Measurements from ENCODE around the gene THRSP.
"Not testable (repeated sequence)": the region's sequence is repeated elsewhere in the genome, so short reads cannot be mapped to it uniquely, and the experiment has no call there.

The THRSP gene

GRCh38 chr11:78039391-78039918, 24.2 kb upstream of the THRSP start:
- DNase-seq (ENCODE audit: low spot score) = no peak

DNA sequence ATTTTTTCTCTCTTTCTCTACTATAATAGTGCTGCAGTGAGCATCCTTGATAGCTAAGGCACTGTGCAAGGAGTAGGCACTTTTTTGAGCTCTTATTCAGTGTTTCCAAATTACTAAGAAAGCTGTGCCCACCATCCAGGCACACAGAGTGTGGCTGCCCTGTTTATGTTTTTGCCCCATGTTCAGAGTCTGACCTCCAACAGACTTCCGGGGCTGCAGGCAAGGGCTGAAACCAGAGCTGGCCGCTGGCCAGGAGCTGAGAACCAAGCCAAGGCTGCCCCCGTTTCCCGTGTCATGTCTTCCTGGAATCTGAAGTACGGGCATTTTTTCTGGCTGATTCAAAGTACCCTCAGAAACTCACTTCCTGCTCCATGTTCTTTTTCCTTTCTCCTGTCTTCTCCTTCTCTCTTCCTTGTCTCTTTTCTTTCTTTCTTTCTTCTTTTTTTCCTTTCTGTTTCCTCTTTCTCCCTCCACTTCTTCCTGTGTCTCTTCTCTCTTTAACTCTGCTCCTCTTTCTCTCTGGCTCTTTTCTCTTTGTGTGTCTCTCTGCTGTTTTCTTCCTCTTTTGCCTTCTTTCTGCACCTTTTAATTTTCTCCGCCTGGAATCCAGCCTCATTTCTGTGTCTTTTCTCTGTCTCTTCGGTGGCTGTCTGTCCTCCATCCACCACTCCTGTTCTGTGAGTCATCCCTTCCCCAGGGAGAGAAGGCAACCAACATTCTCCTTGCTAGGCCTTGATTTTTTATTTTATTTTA, 23.6 kb upstream of the THRSP start:
- DNase-seq (ENCODE audit: low spot score) = no peak

GRCh38 chr11:78040691-78041379, 22.8 kb upstream of the THRSP start:
- no peak for DNase-seq (ENCODE audit: low spot score)

- not testable (repeated sequence) for DNase-seq (ENCODE audit: low spot score)
Observed at GRCh38 chr11:78041380-78041719, 22.3 kb upstream of the THRSP start.

DNA sequence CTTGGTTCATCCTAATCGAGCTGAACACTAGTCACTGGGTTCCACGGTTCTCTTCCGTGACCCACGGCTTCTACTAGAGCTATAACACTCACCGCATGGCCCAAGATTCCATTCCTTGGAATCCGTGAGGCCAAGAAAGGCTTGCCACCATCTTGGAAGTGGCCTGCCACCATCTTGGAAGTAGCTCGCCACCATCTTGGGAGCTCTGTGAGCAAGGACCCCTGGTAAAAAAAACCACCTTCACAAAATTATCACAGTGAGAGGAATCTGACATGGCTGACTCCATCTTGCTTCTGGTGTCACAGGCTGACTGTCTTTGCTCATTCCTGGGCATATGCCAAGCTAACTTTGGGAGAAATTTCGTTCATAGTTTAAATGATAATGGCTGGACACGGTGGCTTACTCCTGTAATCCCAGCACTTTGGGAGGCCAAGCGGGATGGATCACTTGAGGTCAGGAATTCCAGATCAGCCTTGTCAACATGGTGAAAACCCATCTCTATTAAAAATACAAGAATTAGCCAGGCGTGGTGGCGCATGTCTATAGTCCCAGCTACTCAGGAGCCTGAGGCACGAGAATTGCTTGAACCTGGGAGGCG, 21.7 kb upstream of the THRSP start:
- DNase-seq (ENCODE audit: low spot score) = no peak

DNA sequence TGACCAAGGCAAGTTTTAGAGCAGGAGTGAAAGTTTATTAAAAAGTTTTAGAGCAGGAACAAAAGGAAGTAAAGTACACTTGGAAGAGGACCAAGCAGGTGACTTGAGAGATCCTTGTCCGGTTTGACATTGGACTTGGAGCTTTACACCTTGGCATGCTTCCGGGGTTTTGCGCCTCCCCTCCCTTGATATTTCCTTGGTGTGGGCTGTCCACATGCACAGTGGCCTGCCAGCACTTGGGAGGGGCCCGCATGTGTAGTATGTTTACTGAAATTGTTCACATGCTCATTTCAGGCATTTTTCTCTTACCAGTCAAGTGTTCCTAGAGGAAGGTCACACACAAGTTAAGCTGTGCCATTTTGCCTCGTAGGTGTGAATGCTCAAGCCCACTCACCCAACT, 19.0 kb upstream of the THRSP start:
- DNase-seq (ENCODE audit: low spot score) = no peak

- DNase-seq (ENCODE audit: low spot score) = peak; percentile 75
Observed at GRCh38 chr11:78045851-78046485, 17.7 kb upstream of the THRSP start.

DNA sequence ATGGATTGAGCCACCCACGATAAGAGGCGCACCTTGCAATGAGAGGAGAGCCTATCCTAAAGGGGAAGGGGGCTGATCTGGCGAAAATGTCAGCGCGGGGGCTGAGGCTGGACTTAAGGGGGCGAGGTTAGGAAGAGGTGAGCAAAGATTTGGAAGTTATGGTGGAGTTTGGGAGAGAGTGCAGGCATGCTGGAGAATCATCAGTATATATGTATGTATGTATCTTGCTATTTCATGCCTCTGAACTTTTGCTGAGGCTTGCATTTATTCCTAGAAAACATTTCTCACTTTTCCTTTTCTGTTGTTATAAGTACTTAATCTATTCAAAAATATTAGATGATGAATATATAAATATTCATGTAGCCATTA, 17.2 kb upstream of the THRSP start:
- no peak for DNase-seq (ENCODE audit: low spot score)

DNA sequence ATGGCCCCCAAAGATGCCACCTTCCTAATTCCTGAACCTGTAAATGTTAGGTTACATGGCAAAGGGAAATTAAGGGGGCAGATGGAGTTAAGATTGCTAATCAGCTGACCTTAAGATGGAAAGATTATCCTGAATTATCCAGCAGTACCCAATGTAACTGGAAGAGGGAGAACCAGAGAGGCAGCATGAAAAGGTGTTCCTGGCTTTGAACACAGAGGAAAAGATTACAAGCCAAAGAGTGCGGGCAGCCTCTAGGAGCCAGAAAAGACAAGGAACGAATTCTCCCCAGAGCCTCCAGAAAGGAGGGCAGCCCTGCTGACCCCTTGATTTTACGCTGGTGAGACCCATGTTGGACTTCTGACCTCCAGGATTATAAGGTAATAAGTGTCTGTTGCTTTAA, 15.1 kb upstream of the THRSP start:
- DNase-seq (ENCODE audit: low spot score) = no peak

- DNase-seq (ENCODE audit: low spot score) = no peak
Observed at GRCh38 chr11:78049348-78049747, 14.3 kb upstream of the THRSP start.

GRCh38 chr11:78050964-78051831, 12.5 kb upstream of the THRSP start:
- no peak for DNase-seq (ENCODE audit: low spot score)

DNA sequence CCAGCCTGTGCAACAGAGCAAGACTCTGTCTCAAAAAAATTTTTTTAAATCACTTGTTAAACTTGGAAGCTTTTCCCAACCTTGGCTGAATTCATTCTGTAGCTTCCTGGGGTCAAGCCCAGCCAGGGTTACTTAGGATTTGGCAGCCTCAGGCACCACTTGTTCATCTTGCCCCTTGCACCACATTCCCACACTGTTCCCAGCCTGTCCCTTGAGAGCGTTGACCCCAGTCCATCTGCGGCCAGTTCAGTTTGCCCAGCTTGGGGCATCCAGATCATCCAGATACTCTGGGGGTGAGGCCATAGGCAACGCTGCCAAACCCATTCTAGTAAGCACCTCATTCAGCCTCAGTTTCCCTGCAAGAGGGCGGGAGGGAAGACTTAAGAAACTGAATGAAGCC, 8.7 kb upstream of the THRSP start:
- DNase-seq (ENCODE audit: low spot score) = no peak

- no peak for DNase-seq (ENCODE audit: low spot score)
Observed at GRCh38 chr11:78056093-78056492, 7.6 kb upstream of the THRSP start.

GRCh38 chr11:78057462-78058055, 6.1 kb upstream of the THRSP start:
- DNase-seq (ENCODE audit: low spot score) = no peak

- not testable (repeated sequence) for DNase-seq (ENCODE audit: low spot score)
Observed at GRCh38 chr11:78059749-78060328, 3.8 kb upstream of the THRSP start.

- no peak for DNase-seq (ENCODE audit: low spot score)
Observed at GRCh38 chr11:78060533-78060932, 3.1 kb upstream of the THRSP start.

- no peak for DNase-seq (ENCODE audit: low spot score)
Observed at GRCh38 chr11:78061088-78061920, 2.4 kb upstream of the THRSP start.

- DNase-seq (ENCODE audit: low spot score) = no peak
Observed at GRCh38 chr11:78061921-78062311, 1.7 kb upstream of the THRSP start.

DNA sequence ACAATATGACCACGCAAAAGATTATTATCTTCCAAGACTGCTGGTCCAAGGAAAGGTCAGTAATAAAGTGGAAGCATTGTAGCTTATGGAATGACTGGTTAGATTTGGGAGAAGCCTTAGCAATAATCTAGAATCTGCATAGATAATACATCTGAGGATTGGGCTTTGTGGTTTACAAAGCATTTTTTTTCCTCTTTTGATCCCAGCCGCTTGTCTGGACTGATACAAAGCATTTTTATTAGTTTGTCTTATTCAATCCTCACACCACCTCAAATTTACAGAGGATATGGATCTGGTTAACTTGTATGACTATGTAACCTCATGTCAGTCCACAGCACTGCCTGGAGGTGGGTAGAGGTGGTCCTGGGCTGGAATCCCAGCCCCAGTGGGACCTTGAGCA, 990 bp upstream of the THRSP start:
- no peak for DNase-seq (ENCODE audit: low spot score)

- DNase-seq (ENCODE audit: low spot score) = no peak
Observed at GRCh38 chr11:78065203-78065602, 1.5 kb downstream of the THRSP start.
